Heart left ventricle (tissue), 16 donors: ENCODE measurements around the gene FOXN3. TPM values are rescaled to one million over a fixed set of nuclear protein-coding genes. Genes with fewer than 3 reads are reported as not detected.

Source experiments
- ATAC-seq, 4 donors: fragments of 200-7000 bp; cut with Tn5 transposase; one replicate each; pipeline ENCODE4 v1.9.1; 2020 to 2022; ENCODE audit warnings: moderate library complexity in 4 of 4, mild to moderate bottlenecking in 3 of 4, moderate number of reproducible peaks in 1 of 4
- DNase-seq, 5 donors: peaks; one replicate each; pipeline ENCODE4 v3.0.0-alpha.2; 2020
- H3K27ac ChIP-seq, 12 donors: fragments of 200-600 bp; sonication (generic) in 4 of 12; one replicate each; pipeline versions ENCODE4 v1.5.0 to v1.8.0; 2016 to 2022; ENCODE audit warnings: mild to moderate bottlenecking in 2 of 12
- H3K27me3 ChIP-seq, 9 donors: fragments of 200-600 bp; sonication (generic) in 2 of 9; one replicate each; pipeline versions ENCODE4 v1.5.1 to v1.8.0; 2016 to 2022; ENCODE audit warnings: mild to moderate bottlenecking in 3 of 9
- H3K36me3 ChIP-seq, 9 donors: fragments of 200-600 bp; sonication (generic) in 2 of 9; one replicate each; pipeline versions ENCODE4 v1.5.0 to v1.8.0; 2018 to 2022; ENCODE audit warnings: mild to moderate bottlenecking in 2 of 9
- H3K4me1 ChIP-seq, 12 donors: fragments of 200-600 bp; sonication (generic) in 4 of 12; one replicate each; pipeline versions ENCODE4 v1.5.0 to v1.8.0; 2016 to 2022; ENCODE audit warnings: mild to moderate bottlenecking in 3 of 12
- H3K4me3 ChIP-seq, 12 donors: fragments of 200-600 bp; sonication (generic) in 4 of 12; one replicate each; pipeline versions ENCODE4 v1.5.0 to v1.8.0; 2017 to 2022; ENCODE audit warnings: mild to moderate bottlenecking in 9 of 12, moderate library complexity in 4 of 12
- H3K9me3 ChIP-seq, 12 donors: fragments of 200-600 bp; sonication (generic) in 4 of 12; one replicate each; pipeline versions ENCODE4 v1.5.0 to v1.8.0; 2016 to 2022; ENCODE audit warnings: mild to moderate bottlenecking in 1 of 12
- CTCF ChIP-seq, 12 donors: fragments of 200-600 bp; sonication (generic) in 4 of 12; IDR thresholded peaks; one replicate each; pipeline versions ENCODE4 v1.5.0 to v1.8.0; 2018 to 2022; ENCODE audit warnings: antibody characterized with exemption in 12 of 12, mild to moderate bottlenecking in 5 of 12
- POLR2A ChIP-seq, 2 donors: fragments of 450-650 bp; IDR thresholded peaks; one replicate each; pipeline ENCODE4 v1.6.1; 2017; ENCODE audit warnings: antibody characterized with exemption in 2 of 2, mild to moderate bottlenecking in 2 of 2, moderate library complexity in 2 of 2
- WGBS, 4 donors: extraction: QIAGEN DNeasy Blood & Tissue Kit in 2 of 4; methylation state at CpG; one replicate each; pipeline versions ENCODE4 v1.1.5 to v1.1.7; 2013 to 2018; 5-methylcytosine and 5-hydroxymethylcytosine counted together
- intact Hi-C, 10 donors: fragments of 100-400 bp; cut with DNase I; formaldehyde crosslinking; loops; one replicate each; pipeline versions ENCODE4 v1.11.1 to v1.14.2; 2022
- polyA plus RNA-seq, 2 donors: library from polyadenylated mRNA; stranded (reverse); fragments of 200-250 nt; gene quantifications; one replicate each; pipeline ENCODE4 v1.2.3, GENCODE V29; 2013
- total RNA-seq, 9 donors: library from RNA; depleted of rRNA in 2 of 9; stranded (reverse); fragments of >200 nt in 2 of 9; fragmentation: NEBNext Ultra II Directional in 3 of 9; extraction: Animal tissue kit (Norgen Biotek cat#: 25700) in 3 of 9; gene quantifications; one replicate each; pipeline versions ENCODE4 v1.1.0 to v1.2.4, GENCODE V29; 2016 to 2023
- donor health status: ischemic (EF 13 %, LVEDD 7.1; RV severe dilation, severe dysfunction).
- donor health status: healthy with polysubstance abuse.
- donor health status: DM: no; HTN: yes; CAD: no.
- donor health status: DM: no; HTN: no; CAD: no.
- donor health status: ischemic (EF 25% LVEDD 6.9; RV normal size, moderate dysfunction).
- donor health status: ischemic (EF 25% LVEDD 5.7; RV mildly dilated, moderate dysfunction).
- donor health status: healthy.
- donor health status: DM: yes; HTN: yes; CAD: no.
- donor health status: ischemic (EF 35%, LVEDD 5.7; RV mildly dilated, moderate dysfunction).
- donor health status: nonischemic (EF 11% LVEDD 7.7; RV severe dilation, severe dysfunction).
- donor health status: DM: yes; HTN: yes; CAD: no.
- donor health status: PGD.
- donor health status: ischemic (EF 29% LVEDD 5.4; RV normal size, mild dysfunction).
- donor health status: nonischemic (EF 23%, LVEDD 6.1; RV moderate dilation, normal function).

The FOXN3 gene
- total and polyA plus RNA-seq, 11 donors = 24.4 to 161 (median 111) TPM

DNA sequence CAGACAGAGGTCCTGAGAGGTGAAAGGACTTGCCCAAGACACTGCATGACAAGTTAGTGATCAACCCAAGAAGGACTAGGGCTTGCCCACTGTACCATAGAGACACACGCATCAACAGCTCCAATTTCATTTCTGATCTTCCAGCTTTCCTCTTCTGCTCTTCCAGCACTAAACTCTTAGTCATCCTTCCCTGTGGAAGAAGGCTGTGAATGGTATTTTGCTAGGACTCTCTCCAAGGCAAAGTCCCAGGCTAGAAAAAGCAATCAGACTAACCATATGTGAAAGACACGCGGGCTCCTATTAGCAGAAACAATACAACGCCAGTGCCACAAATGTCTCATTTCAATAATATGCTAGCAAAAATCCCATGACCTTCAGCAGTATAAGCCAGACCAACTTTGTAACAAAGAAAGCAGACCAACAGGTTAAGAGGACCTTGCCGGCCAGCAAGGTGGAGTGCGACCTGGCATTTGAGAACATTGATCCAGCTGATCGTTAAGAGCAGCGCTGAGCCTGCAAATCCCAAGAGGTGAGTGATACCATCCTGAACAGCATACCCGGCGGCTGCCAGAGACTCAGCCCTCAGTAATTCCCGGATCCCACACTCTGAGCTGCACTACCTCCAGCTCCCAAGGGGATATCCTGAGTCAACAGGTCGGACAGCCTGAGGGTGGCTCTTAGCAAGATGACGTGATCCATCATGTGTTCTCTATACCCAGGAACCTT is 132.5 kb downstream of the FOXN3 start:
- no peak for TF ChIP-seq POLR2A (IDR thresholded peaks at IDR 0.05)
- no peak for TF ChIP-seq CTCF (IDR thresholded peaks at IDR 0.05)
- ATAC-seq (peak in 3 of 4 donors; percentile 7 to 54 (median 51)), DNase-seq (no peak)
- H3K4me3 ChIP-seq = no peak overlapping the region
- WGBS, 4 donors = 84 to 94% (median 88%) methylated on average over 13 of the region's 13 CpGs
- no peak overlapping the region for H3K27ac ChIP-seq
- peaks cover 0 to 11% (median 0%) of the 10 kb centered on the region in 12 donors for H3K4me1 ChIP-seq
- H3K27me3 ChIP-seq = no peaks in the 10 kb centered on the region
- H3K36me3 ChIP-seq = peaks cover 0 to 14% (median 6%) of the 10 kb centered on the region in 9 donors
- intact Hi-C loops = no loop called here
- H3K9me3 ChIP-seq = no peaks in the 10 kb centered on the region

DNA sequence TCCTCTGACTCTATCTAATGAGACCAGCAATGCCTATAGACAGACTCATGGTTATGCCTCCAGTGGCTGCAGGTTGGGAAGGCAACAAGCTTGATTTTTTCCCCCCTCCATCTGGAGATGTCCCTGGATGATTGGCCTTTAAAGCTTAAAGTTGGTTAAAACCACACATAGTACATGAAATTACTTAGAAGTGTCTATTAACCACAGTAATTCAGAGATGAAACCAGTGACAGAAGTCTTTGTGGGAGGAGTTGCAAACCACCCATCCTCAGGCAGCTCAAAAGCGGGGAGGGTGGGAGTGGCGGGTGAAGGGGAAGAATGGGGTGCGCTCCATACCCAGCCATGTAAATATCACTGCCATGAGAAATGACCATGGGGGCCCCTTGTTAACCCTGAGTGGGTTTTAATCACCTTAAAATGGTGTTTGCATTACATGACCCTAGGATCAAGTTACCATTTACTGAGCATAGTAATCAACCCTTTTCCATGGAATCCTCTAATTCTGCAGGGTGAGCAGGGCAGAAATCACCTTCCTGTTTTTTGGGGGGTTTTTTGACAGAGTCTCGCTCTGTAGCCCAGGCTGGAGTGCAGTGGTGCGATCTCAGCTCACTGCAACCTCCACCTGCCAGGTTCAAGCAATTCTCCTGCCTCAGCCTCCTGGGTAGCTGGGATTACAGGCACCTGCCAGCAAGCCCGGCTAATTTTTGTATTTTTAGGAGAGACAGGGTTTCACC is 133.5 kb downstream of the FOXN3 start:
- WGBS, 4 donors = 80 to 94% (median 88%) methylated on average over 6 of the region's 6 CpGs
- no peak overlapping the region for H3K4me3 ChIP-seq
- no peak for DNase-seq
- peaks cover 0 to 18% (median 6%) of the 10 kb centered on the region in 9 donors for H3K36me3 ChIP-seq
- H3K9me3 ChIP-seq = no peaks in the 10 kb centered on the region
- intact Hi-C loops = no loop called here
- H3K27me3 ChIP-seq = no peaks in the 10 kb centered on the region
- no peak for TF ChIP-seq POLR2A (IDR thresholded peaks at IDR 0.05)
- TF ChIP-seq CTCF (IDR thresholded peaks at IDR 0.05) = no peak
- no peak overlapping the region for H3K27ac ChIP-seq
- ATAC-seq = no peak
- peaks cover 0 to 10% (median 0%) of the 10 kb centered on the region in 12 donors for H3K4me1 ChIP-seq

DNA sequence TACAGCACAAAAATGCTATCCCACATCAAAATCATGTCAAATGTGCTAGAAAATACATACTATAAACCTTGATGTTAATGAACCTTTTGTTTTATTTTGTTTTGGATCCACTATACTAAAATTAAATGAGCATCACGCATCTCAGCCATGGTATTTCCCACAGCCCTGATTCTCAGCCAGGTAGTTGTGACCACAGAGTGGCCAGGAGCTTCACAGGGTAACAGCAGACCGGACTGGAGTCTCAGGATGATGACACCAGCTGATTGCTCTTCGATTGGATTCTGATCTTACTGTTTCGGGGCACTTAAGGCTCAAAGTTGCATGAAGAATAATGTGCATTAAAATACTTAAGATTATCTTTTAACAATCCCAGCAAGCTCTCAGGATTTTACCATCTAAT is 134.8 kb downstream of the FOXN3 start:
- no peak for ATAC-seq
- Histone ChIP-seq H3K4me1 (peaks cover 0 to 8% (median 0%) of the 10 kb centered on the region in 12 donors), H3K27ac (no peak overlapping the region), H3K4me3 (no peak overlapping the region), H3K9me3 (no peaks in the 10 kb centered on the region), H3K36me3 (peaks cover 0 to 20% (median 6%) of the 10 kb centered on the region in 9 donors), H3K27me3 (no peaks in the 10 kb centered on the region)
- WGBS, 4 donors = 93 to 97% (median 96%) methylated on average over 4 of the region's 4 CpGs
- TF ChIP-seq CTCF (IDR thresholded peaks at IDR 0.05) = no peak
- no peak for TF ChIP-seq POLR2A (IDR thresholded peaks at IDR 0.05)
- DNase-seq = no peak
- intact Hi-C loops = no loop called here

GRCh38 chr14:89280600-89280999 is 136.4 kb downstream of the FOXN3 start:
- Histone ChIP-seq H3K4me3 (no peak overlapping the region), H3K36me3 (peaks cover 0 to 22% (median 6%) of the 10 kb centered on the region in 9 donors), H3K4me1 (peaks cover 0 to 19% (median 0%) of the 10 kb centered on the region in 12 donors), H3K27me3 (no peaks in the 10 kb centered on the region), H3K9me3 (no peaks in the 10 kb centered on the region), H3K27ac (no peak overlapping the region)
- WGBS, 4 donors = 92 to 95% (median 94%) methylated on average over 10 of the region's 10 CpGs
- peak in 1 of 4 donors; percentile 33 for ATAC-seq
- intact Hi-C loops = no loop called here
- no peak for DNase-seq
- TF ChIP-seq CTCF (IDR thresholded peaks at IDR 0.05) = no peak
- TF ChIP-seq POLR2A (IDR thresholded peaks at IDR 0.05) = no peak
